ENCODE data around the gene USP6NL.
A peak's percentile ranks its signal among the peaks of the same experiment; 100 is the strongest.

Gene USP6NL

DNA sequence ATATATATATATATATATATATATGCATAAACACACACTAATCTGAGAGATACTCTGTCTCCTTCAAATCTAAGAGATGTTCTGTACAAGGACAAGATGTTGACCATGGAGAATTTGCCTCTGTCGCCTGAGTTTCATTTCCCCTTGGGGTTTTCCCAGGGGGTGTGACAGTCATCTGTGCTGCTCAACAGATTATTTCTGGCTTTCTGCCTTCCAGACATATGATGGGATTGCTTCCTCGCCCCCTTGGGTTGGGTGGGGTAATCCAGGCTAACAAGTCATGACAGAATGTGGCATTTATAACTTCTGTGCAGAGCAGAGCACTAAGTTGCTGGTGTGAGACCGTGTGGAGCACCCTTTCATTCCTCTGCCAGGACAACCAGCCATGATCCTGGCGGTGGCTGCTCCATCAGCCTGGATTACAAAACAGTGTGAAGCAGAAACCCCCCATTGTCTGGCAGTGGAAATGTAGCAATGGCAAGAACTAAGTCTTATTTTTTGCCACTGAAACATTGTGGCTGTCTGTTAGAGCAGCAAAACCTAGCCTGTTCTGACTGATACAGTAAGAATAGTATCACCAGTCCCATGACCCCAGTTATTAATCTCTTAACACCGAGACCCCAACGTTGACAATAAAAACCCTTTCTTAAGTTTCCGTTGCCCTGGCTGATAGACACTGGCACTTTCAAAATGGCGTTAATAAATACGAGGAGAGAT is 13.7 kb upstream of the USP6NL start:
- WGBS (ENCODE audit: insufficient coverage): 83% methylated on average over 7 of the region's 9 CpGs
- DNase-seq: peak in 2 of 3 donors; percentile 56 to 57
- POLR2A ChIA-PET: no interaction called here
- peaks cover 0 to 3% (median 0%) of the 10 kb centered on the region in 4 experiments for H3K4me1 ChIP-seq (ENCODE audit: control extremely low read depth in 1 of 4, control insufficient read depth in 4 of 4, insufficient read depth in 4 of 4, low read length in 3 of 4)
- no peaks in the 10 kb centered on the region for H3K36me3 ChIP-seq (ENCODE audit: control insufficient read depth in 4 of 4, insufficient read depth in 4 of 4, low read length in 3 of 4)
- H3K9me3 ChIP-seq (ENCODE audit: control extremely low read depth in 1 of 5, control insufficient read depth in 4 of 5, insufficient read depth in 2 of 5, low read depth in 1 of 5, low read length in 4 of 5): no peaks in the 10 kb centered on the region
- no peak overlapping the region for H3K4me3 ChIP-seq (ENCODE audit: control insufficient read depth in 1 of 7, extremely low read depth in 1 of 7, insufficient read depth in 4 of 7, low read depth in 2 of 7, low read length in 6 of 7)
- no peaks in the 10 kb centered on the region for H3K27me3 ChIP-seq (replicated peaks in 2 of 5; ENCODE audit: control insufficient read depth in 4 of 5, insufficient read depth in 5 of 5, low read length in 4 of 5)
- CTCF ChIA-PET: no interaction called here
- no peak overlapping the region for H3K27ac ChIP-seq (ENCODE audit: insufficient read depth in 1 of 2, low read depth in 1 of 2, low read length in 2 of 2, poor library complexity in 1 of 2, severe bottlenecking in 2 of 2)

- CTCF ChIA-PET: interaction anchor here (1.1 kb wide), 1 partner anchor 82 kb away, joined by 3 read pairs; no protein-coding TSS in a partner anchor
- DNase-seq: no peak
- Histone ChIP-seq H3K9me3 (ENCODE audit: control extremely low read depth in 1 of 5, control insufficient read depth in 4 of 5, insufficient read depth in 2 of 5, low read depth in 1 of 5, low read length in 4 of 5) (peaks cover 1 to 7% (median 5%) of the 10 kb centered on the region in 5 experiments), H3K36me3 (ENCODE audit: control insufficient read depth in 4 of 4, insufficient read depth in 4 of 4, low read length in 3 of 4) (no peaks in the 10 kb centered on the region), H3K27me3 (replicated peaks in 2 of 5; ENCODE audit: control insufficient read depth in 4 of 5, insufficient read depth in 5 of 5, low read length in 4 of 5) (no peaks in the 10 kb centered on the region), H3K27ac (ENCODE audit: insufficient read depth in 1 of 2, low read depth in 1 of 2, low read length in 2 of 2, poor library complexity in 1 of 2, severe bottlenecking in 2 of 2) (no peak overlapping the region), H3K4me3 (ENCODE audit: control insufficient read depth in 1 of 7, extremely low read depth in 1 of 7, insufficient read depth in 4 of 7, low read depth in 2 of 7, low read length in 6 of 7) (no peak overlapping the region), H3K4me1 (ENCODE audit: control extremely low read depth in 1 of 4, control insufficient read depth in 4 of 4, insufficient read depth in 4 of 4, low read length in 3 of 4) (peaks cover 0 to 14% (median 10%) of the 10 kb centered on the region in 4 experiments)
- POLR2A ChIA-PET: no interaction called here
Measured at GRCh38 chr10:11617233-11617632, 5.8 kb upstream of the USP6NL start.

- ChIA-PET POLR2A (no interaction called here), CTCF (interaction anchor here (1.1 kb wide), 1 partner anchor 83 kb away, joined by 3 read pairs; no protein-coding TSS in a partner anchor)
- Histone ChIP-seq H3K27ac (ENCODE audit: insufficient read depth in 1 of 2, low read depth in 1 of 2, low read length in 2 of 2, poor library complexity in 1 of 2, severe bottlenecking in 2 of 2) (no peak overlapping the region), H3K4me3 (ENCODE audit: control insufficient read depth in 1 of 7, extremely low read depth in 1 of 7, insufficient read depth in 4 of 7, low read depth in 2 of 7, low read length in 6 of 7) (no peak overlapping the region), H3K9me3 (ENCODE audit: control extremely low read depth in 1 of 5, control insufficient read depth in 4 of 5, insufficient read depth in 2 of 5, low read depth in 1 of 5, low read length in 4 of 5) (peaks cover 1 to 7% (median 5%) of the 10 kb centered on the region in 5 experiments), H3K4me1 (ENCODE audit: control extremely low read depth in 1 of 4, control insufficient read depth in 4 of 4, insufficient read depth in 4 of 4, low read length in 3 of 4) (peaks cover 0 to 20% (median 14%) of the 10 kb centered on the region in 4 experiments), H3K36me3 (ENCODE audit: control insufficient read depth in 4 of 4, insufficient read depth in 4 of 4, low read length in 3 of 4) (no peaks in the 10 kb centered on the region), H3K27me3 (replicated peaks in 2 of 5; ENCODE audit: control insufficient read depth in 4 of 5, insufficient read depth in 5 of 5, low read length in 4 of 5) (no peaks in the 10 kb centered on the region)
- WGBS (ENCODE audit: insufficient coverage): 97% methylated on average over 4 of the region's 5 CpGs
- no peak for DNase-seq
Measured at GRCh38 chr10:11616021-11616420, 4.6 kb upstream of the USP6NL start.

DNA sequence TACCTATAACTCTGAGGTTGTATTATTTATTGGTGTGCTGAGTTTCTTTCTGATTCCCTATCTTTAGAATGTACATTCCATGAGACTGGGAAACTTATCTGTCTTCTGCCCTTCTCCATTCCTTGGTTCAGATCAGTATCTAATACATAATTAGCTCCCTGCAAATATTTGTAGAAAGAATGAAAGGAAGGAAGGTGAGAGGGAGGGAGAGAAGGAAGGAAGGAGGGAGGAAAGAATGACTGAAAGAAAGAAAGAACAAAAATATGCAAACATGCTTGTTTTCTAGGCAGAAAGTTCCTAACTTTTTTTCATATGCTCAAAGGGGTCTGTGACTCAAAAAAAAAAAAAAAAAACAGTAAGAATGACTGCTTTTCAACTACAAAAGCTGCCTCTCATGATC is 3.9 kb upstream of the USP6NL start:
- Histone ChIP-seq H3K4me3 (ENCODE audit: control insufficient read depth in 1 of 7, extremely low read depth in 1 of 7, insufficient read depth in 4 of 7, low read depth in 2 of 7, low read length in 6 of 7) (no peak overlapping the region), H3K9me3 (ENCODE audit: control extremely low read depth in 1 of 5, control insufficient read depth in 4 of 5, insufficient read depth in 2 of 5, low read depth in 1 of 5, low read length in 4 of 5) (peaks cover 1 to 7% (median 5%) of the 10 kb centered on the region in 5 experiments), H3K27me3 (replicated peaks in 2 of 5; ENCODE audit: control insufficient read depth in 4 of 5, insufficient read depth in 5 of 5, low read length in 4 of 5) (no peaks in the 10 kb centered on the region), H3K4me1 (ENCODE audit: control extremely low read depth in 1 of 4, control insufficient read depth in 4 of 4, insufficient read depth in 4 of 4, low read length in 3 of 4) (peaks cover 0 to 23% (median 15%) of the 10 kb centered on the region in 4 experiments), H3K36me3 (ENCODE audit: control insufficient read depth in 4 of 4, insufficient read depth in 4 of 4, low read length in 3 of 4) (no peaks in the 10 kb centered on the region), H3K27ac (ENCODE audit: insufficient read depth in 1 of 2, low read depth in 1 of 2, low read length in 2 of 2, poor library complexity in 1 of 2, severe bottlenecking in 2 of 2) (no peak overlapping the region)
- no peak for DNase-seq
- POLR2A ChIA-PET: no interaction called here
- CTCF ChIA-PET: interaction anchor here (0.7 kb wide), 1 partner anchor 94 kb away, joined by 3 read pairs; no protein-coding TSS in a partner anchor

DNA sequence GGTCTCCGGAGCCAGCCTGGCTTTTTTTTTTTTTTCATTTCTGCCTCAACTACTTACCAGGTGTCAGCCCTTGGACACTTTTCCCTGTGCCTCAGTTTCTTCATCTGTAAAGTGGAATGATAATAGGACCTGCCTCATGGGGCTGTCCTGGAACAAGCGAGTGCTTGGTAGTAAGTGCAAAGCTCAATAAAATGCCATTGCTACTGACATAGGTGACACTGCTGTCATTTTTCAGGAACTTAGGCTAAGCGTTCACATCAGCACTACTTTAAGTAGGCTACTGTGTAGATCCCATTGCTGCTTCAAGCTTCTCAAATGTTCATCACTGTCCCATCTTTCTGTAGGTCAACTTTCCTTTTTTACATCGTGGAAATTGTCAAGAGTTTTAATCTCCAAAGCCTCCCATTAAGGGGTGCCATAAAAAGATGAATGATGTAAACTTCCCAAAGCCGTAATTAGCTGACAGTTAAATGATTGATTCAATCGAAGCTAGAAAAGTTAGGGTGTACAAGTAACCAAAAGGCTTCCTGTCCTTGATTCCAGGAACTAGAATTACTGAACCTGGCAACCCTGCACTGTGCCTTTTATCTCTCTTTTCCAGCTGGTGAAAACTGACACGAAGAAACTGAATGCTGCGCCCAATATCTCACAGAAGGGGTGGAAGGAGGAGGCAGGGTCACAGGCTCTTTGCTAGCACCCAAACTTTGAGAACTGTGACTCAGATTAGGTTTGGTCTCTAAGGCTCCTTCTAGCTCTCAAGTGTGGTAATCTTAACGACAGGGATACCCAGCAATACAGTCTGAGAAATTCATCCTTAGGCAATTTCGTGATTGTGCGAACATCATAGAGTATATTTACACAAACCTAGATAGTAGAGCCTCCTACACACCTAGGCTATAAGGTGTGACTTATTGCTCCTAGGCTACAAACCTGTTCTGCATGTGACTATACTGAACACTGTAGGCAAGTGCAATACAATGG is 861 bp upstream of the USP6NL start:
- peaks cover 9 to 44% (median 31%) of the 10 kb centered on the region in 4 experiments for H3K4me1 ChIP-seq (ENCODE audit: control extremely low read depth in 1 of 4, control insufficient read depth in 4 of 4, insufficient read depth in 4 of 4, low read length in 3 of 4)
- H3K4me3 ChIP-seq (ENCODE audit: control insufficient read depth in 1 of 7, extremely low read depth in 1 of 7, insufficient read depth in 4 of 7, low read depth in 2 of 7, low read length in 6 of 7): peak overlapping the region; percentile 93 to 99 (median 97)
- 0% methylated on average over 7 of the region's 11 CpGs for WGBS (ENCODE audit: insufficient coverage)
- H3K9me3 ChIP-seq (ENCODE audit: control extremely low read depth in 1 of 5, control insufficient read depth in 4 of 5, insufficient read depth in 2 of 5, low read depth in 1 of 5, low read length in 4 of 5): peaks cover 0 to 3% (median 2%) of the 10 kb centered on the region in 5 experiments
- H3K27me3 ChIP-seq (replicated peaks in 2 of 5; ENCODE audit: control insufficient read depth in 4 of 5, insufficient read depth in 5 of 5, low read length in 4 of 5): no peaks in the 10 kb centered on the region
- H3K27ac ChIP-seq (ENCODE audit: insufficient read depth in 1 of 2, low read depth in 1 of 2, low read length in 2 of 2, poor library complexity in 1 of 2, severe bottlenecking in 2 of 2): peak overlapping the region; percentile 73 to 88
- peak; percentile 89 to 98 (median 95) for DNase-seq
- ChIA-PET POLR2A (no interaction called here), CTCF (interaction anchor here (0.9 to 1.9 kb wide), 14 partner anchors 9 to 113 kb away, joined by 3 to 7 read pairs (median 4); no protein-coding TSS in a partner anchor)
- no peaks in the 10 kb centered on the region for H3K36me3 ChIP-seq (ENCODE audit: control insufficient read depth in 4 of 4, insufficient read depth in 4 of 4, low read length in 3 of 4)

DNA sequence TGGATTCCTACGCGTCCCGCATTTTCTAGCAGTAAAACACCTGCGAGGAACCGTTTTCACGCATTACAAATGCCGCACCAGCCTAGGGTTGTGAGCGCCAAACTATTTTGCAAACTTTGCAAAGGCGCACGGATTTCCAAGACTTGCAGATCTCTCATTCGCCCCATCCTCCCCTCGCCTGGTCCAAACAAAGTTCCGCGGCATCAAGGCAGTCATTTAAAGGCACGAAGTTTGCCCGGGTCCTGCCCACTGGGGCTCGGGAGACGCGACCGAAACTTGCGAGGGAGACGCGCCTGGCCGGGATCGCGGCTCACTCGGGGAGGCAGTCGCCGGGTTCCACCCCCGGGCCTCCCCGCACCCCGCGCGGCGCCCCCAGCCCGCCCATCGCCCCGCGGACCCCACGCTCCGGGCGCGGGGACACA is 613 bp downstream of the USP6NL start:
- WGBS (ENCODE audit: insufficient coverage): 0% methylated on average over 43 of the region's 43 CpGs
- Histone ChIP-seq H3K4me1 (ENCODE audit: control extremely low read depth in 1 of 4, control insufficient read depth in 4 of 4, insufficient read depth in 4 of 4, low read length in 3 of 4) (peaks cover 9 to 46% (median 32%) of the 10 kb centered on the region in 4 experiments), H3K36me3 (ENCODE audit: control insufficient read depth in 4 of 4, insufficient read depth in 4 of 4, low read length in 3 of 4) (no peaks in the 10 kb centered on the region), H3K27ac (ENCODE audit: insufficient read depth in 1 of 2, low read depth in 1 of 2, low read length in 2 of 2, poor library complexity in 1 of 2, severe bottlenecking in 2 of 2) (peak overlapping the region; percentile 79 to 88), H3K27me3 (replicated peaks in 2 of 5; ENCODE audit: control insufficient read depth in 4 of 5, insufficient read depth in 5 of 5, low read length in 4 of 5) (no peaks in the 10 kb centered on the region), H3K9me3 (ENCODE audit: control extremely low read depth in 1 of 5, control insufficient read depth in 4 of 5, insufficient read depth in 2 of 5, low read depth in 1 of 5, low read length in 4 of 5) (peaks cover 0 to under 1% (median 0%) of the 10 kb centered on the region in 5 experiments), H3K4me3 (ENCODE audit: control insufficient read depth in 1 of 7, extremely low read depth in 1 of 7, insufficient read depth in 4 of 7, low read depth in 2 of 7, low read length in 6 of 7) (peak overlapping the region; percentile 93 to 99 (median 97))
- ChIA-PET CTCF (interaction anchor here (1.0 kb wide), 1 partner anchor 8 kb away, joined by 3 read pairs; no protein-coding TSS in a partner anchor), POLR2A (no interaction called here)
- peak; percentile 47 to 60 (median 50) for DNase-seq
